Kidney epithelial cell (primary cell): ENCODE measurements around the gene DTX2. TPM values are rescaled to one million over a fixed set of nuclear protein-coding genes. Genes with fewer than 3 reads are reported as not detected.
"Not testable (repeated sequence)": the region's sequence is repeated elsewhere in the genome, so short reads cannot be mapped to it uniquely, and the experiment has no call there.

Source experiments
- DNase-seq: peaks from one replicate; pipeline ENCODE4 v3.0.0-alpha.2; 2010; ENCODE audit warnings: low read depth
- H3K27me3 ChIP-seq: 2 replicates; pipeline ENCODE4 v1.6.0; 2011; ENCODE audit warnings: low read length; ENCODE audit not compliant: control insufficient read depth, insufficient read depth
- H3K36me3 ChIP-seq: 2 replicates; pipeline ENCODE4 v1.5.1; 2011; ENCODE audit warnings: low read length; ENCODE audit not compliant: control insufficient read depth, insufficient read depth
- H3K4me3 ChIP-seq: 2 replicates; pipeline ENCODE4 v1.5.1; 2011; ENCODE audit warnings: low read depth, mild to moderate bottlenecking, control low read depth, low read length
- total RNA-seq: library from RNA; depleted of rRNA; stranded (reverse); fragments of >200 nt; gene quantifications from 2 replicates; pipeline ENCODE4 v1.2.3, GENCODE V29; 2015

The DTX2 gene
- total RNA-seq, 1 donor from 2014 or later, result 17.9 TPM

DNA sequence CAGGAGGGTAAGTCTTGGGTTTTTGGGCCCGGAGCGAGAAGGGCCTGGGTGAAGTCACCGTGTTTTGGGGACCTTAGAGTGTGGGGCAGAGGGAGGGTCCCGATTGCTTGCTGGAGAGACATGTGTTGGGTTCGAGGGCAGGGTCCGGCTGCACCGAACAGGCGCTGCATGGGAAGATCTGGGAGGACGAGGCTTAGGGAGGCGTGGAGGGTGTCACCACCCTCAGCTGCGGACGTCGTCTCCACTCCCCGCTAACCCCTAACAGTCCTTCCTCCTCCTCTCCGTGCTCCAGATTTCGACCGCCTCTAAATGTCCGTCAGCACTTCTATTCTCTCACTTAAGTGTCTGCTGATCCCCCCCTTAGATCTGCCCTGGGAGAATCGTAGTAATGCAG, 88.3 kb downstream of the DTX2 start:
- H3K27me3 ChIP-seq, H3K36me3 ChIP-seq, DNase-seq: not testable (repeated sequence)
- peak overlapping the region; percentile 75 for H3K4me3 ChIP-seq

DNA sequence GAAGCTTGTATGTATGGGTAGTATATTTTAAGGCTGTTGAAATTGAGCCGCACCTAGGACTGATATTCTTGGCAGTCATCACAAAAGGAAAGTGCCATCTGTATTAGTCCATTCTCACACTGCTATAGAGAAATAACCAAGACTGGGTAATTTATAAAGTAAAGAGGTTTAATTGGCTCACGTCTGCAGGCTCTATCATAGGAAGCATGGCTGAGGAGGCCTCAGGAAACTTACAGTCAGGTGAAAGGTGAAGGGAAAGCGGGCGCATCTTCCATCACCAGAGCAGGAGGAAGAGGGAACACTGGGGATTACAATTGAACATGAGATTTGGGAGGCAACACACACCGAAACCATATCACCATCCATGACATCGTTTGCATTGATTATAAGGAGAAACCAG, 90.5 kb downstream of the DTX2 start:
- H3K27me3 ChIP-seq, H3K36me3 ChIP-seq, DNase-seq, H3K4me3 ChIP-seq: not testable (repeated sequence)

Other genes starting within 250 kb of the DTX2 start
- gene HSPB1, start 159.0 kb upstream of the DTX2 start, total RNA-seq, result 138 and 214 TPM in 2 replicates
- gene YWHAG, start 102.7 kb upstream of the DTX2 start, total RNA-seq, result 114 and 115 TPM in 2 replicates
- 5.4 and 6.4 TPM in 2 replicates for gene SSC4D, start 52.0 kb upstream of the DTX2 start, total RNA-seq
- 6.0 and 8.6 TPM in 2 replicates for gene ZP3, start 36.8 kb upstream of the DTX2 start, total RNA-seq
- gene UPK3B, start 48.8 kb downstream of the DTX2 start, total RNA-seq, result not detected in 2 replicates
- not detected in 2 replicates for gene SPDYE16, start 81.6 kb downstream of the DTX2 start, total RNA-seq
- gene POMZP3, start 165.6 kb downstream of the DTX2 start, total RNA-seq, result 0.79 and 2.2 TPM in 2 replicates